GM19463 (cell line): ENCODE measurements around the gene FAM219A.
"Not testable (repeated sequence)": the region's sequence is repeated elsewhere in the genome, so short reads cannot be mapped to it uniquely, and the experiment has no call there.

Experiments
- ATAC-seq: cut with Tn5 transposase; IDR thresholded peaks from one replicate; pipeline ENCODE4 v1.9.1; 2021; ENCODE audit warnings: mild to moderate bottlenecking, moderate library complexity; ENCODE audit not compliant: unreplicated experiment

The FAM219A gene

DNA sequence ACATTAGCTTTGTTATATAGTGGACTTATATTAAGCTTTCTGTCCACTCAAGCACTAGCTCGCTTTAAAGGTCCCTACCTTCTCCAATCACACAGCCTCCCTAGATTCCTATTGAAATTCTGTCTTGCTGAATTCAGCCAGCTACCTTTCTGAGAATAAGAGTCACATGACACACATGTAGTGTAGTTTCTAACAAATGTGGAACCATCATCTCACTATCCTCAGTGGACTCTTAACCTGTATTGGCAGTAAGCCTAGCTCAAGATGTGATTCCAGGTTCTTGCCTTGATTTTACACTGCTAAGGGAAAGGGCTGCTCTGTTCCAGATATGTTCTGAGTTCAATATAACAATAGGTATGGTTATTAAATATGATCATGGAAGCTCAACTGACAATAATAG is 11.4 kb downstream of the FAM219A start:
- ATAC-seq = no peak

- ATAC-seq = no peak
Measured at GRCh38 chr9:34446468-34446891, 11.9 kb downstream of the FAM219A start.

GRCh38 chr9:34443976-34444375 is 14.4 kb downstream of the FAM219A start:
- no peak for ATAC-seq

GRCh38 chr9:34443533-34443932 is 14.8 kb downstream of the FAM219A start:
- no peak for ATAC-seq

- no peak for ATAC-seq
Measured at GRCh38 chr9:34442770-34443169, 15.6 kb downstream of the FAM219A start.

- ATAC-seq = no peak
Measured at GRCh38 chr9:34440017-34440416, 18.4 kb downstream of the FAM219A start.

DNA sequence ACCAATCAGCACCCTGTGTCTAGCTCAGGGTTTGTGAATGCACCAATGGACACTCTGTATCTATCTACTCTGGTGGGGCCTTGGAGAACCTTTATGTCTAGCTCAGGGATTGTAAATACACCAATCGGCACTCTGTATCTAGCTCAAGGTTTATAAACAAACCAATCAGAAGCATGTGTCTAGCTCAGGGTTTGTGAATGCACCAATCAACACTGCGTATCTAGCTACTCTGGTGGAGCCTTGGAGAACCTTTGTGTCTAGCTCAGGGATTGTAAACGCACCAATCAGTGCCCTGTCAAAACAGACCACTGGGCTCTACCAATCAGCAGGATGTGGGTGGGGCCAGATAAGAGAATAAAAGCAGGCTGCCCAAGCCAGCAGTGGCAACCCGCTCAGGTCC is 19.9 kb downstream of the FAM219A start:
- not testable (repeated sequence) for ATAC-seq

DNA sequence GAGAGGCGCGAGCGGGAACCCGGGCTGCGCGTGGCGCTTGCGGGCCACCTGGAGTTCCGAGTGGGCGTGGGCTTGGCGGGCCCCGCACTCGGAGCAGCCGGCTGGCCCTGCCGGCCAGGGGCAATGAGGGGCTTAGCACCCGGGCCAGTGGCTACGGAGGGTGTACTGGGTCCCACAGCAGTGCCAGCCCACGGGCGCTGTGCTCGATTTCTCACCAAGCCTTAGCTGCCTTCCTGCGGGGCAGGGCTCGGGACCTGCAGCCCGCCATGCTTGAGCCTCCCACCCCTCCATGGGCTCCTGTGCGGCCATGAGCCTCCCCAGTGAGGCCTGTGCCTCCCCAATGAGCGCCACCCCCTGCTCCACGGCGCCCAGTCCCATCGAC is 20.5 kb downstream of the FAM219A start:
- not testable (repeated sequence) for ATAC-seq

- ATAC-seq = no peak
Measured at GRCh38 chr9:34437006-34437925, 21.1 kb downstream of the FAM219A start.

GRCh38 chr9:34431667-34432066 is 26.7 kb downstream of the FAM219A start:
- no peak for ATAC-seq

DNA sequence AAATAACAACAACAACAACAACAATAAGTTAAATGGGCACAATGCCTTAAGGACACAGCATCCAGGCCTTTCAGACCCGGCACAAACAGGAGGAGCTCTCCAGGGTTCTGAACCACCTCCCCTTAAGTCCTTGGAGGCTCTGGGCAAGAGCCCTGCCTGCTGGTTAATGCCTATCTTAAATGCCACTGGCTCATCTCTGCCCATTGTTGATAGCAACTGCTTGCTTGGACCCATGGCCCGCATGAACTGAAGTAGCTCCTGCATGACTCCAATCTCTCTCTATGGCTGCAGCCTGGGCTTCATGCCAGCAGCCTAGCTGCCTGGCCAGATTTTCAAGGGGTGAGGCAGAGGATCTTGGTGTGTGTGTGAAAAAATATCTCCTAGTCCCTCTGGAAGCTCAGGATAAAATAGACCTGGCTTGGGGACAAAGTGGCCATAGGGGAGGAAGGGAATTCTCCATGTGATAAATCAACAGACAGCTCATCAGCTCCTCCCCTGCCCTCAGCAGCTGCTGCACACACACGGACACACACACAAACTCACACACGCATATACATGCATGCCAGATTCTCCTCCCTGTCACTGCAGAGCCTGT is 27.4 kb downstream of the FAM219A start:
- ATAC-seq = no peak

GRCh38 chr9:34428325-34428958 is 29.9 kb downstream of the FAM219A start:
- no peak for ATAC-seq

GRCh38 chr9:34426347-34427074 is 31.9 kb downstream of the FAM219A start:
- no peak for ATAC-seq

- no peak for ATAC-seq
Measured at GRCh38 chr9:34419716-34420504, 38.5 kb downstream of the FAM219A start.

GRCh38 chr9:34417734-34418133 is 40.6 kb downstream of the FAM219A start:
- ATAC-seq = no peak

DNA sequence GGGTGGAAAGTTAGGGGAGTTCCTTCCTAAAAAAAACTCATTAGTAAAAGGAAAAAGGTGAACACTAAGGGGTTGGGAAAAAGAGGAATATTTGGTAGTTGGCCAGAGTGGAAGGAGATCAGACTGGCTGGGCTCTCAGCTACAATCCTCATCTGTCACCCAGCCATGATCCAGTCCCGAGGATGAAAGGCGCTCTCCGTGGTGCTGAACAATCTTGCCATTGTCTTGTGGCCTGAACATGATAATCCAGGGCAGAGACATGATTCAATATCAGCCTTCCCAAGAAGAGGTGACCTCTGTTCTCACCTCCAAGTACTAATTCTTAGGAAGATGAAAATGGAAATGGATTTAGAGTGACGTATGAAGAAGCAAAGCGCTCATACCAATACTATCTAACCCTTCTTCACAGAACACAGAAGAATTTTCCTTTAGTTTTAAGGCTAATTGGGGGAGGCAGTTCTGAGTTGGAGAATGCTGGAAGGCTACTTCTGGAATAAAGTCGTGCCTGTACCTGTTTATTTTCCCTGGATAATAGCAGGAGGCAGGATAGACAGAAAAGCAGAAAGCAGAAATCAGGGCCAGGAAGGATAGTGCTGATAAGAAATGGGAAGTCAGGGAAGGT is 45.0 kb downstream of the FAM219A start:
- no peak for ATAC-seq

DNA sequence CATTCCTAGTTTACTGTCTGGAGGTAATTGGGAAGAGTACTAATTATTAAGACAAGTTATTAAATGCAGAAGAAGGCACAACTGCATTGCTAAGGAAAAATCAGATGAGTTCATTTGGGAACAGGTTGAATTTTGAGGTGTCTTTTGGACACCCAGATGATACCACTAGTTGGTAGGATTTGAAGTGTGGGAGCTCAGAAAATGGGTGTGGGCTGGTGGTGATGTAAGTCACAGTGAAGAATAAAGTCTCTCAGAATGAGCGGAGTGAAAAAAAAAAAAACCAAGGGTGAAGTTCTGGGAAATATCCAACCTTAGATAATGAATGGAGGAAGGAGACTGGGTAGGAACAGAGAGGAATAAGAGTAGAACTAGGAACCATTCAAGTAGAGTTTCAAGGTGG is 46.0 kb downstream of the FAM219A start:
- ATAC-seq = no peak

DNA sequence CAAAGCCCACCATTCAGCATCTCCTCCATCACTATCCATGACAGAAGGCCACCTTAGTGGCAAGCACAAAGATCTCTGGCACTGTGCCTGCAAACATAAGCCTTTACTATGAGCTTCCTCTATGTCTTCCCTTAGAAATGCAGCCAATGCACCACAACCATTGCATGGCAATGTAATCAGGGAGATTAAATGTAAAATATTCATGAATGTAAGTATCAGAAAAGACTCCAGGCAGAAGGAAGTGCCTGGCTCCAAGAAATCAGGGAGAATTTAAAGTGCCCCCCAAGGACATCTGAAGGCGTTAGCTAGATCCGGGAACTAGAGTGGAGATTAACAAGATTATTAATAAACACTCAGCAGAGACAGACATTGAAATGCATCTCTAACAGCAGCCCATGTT is 49.2 kb downstream of the FAM219A start:
- no peak for ATAC-seq

DNA sequence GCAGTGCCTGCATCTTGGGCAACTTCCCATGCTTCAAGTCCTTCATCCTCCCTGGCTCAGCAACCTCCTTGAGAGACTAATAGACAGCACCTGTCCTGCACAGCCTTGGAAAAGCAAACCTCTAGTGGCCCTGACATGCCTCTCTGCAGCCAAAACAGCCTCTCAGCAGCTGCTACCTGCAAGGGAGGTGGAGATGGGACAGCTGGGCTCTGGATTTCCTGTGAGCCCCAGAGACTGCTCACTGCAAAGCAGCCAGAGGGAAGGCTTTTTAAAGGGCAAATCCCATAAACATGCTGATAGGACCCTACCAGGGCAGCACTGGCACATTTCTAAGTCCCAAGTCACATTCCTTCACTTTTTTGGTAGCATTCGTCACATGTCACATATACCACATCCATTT is 50.2 kb downstream of the FAM219A start:
- no peak for ATAC-seq

DNA sequence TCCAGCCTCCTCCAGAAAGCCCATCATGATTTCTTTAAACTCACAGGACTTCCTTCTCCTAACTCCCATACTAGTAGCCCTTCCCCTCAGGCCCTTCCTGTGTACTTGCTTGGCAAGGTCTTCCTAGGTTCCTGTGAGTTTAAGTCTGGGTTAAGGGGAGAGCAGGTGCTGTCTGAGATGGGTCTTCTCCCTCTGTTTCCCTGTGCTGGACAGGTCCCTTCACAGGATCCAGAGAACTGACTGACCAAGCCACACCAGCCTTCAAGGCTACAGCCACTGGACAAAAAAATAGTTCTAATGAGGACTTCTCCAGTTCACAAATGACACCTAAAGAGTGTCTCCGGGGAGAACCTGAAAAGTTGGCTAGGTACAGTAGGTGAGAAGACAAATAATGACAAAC is 52.2 kb downstream of the FAM219A start:
- ATAC-seq = no peak
